GM18870 (cell line): ENCODE measurements around the gene NOTCH2NLA.
"Not testable (repeated sequence)": the region's sequence is repeated elsewhere in the genome, so short reads cannot be mapped to it uniquely, and the experiment has no call there.

Experiments
- ATAC-seq: cut with Tn5 transposase; IDR thresholded peaks from one replicate; pipeline ENCODE4 v1.9.1; 2021; ENCODE audit warnings: moderate library complexity; ENCODE audit not compliant: unreplicated experiment

NOTCH2NLA gene

DNA sequence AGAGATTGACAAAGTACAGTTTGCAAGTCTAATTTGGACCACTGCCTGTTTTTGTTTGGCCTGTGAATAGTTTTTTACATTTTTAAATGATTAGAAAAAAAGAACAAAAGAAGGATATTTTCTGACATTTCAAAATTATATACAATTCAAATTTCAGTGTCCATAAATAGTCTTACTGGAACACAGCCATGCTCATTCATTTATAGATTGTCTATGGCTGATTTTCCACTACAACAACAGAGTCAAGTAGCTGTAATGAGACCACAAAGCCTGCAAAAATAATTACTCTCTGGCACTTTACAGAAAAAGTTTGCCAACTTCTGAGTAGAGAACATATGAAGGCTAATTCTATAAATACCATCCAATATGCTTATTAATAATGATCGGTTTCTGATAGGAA lies 61.1 kb downstream of the NOTCH2NLA start:
- ATAC-seq = not testable (repeated sequence)

DNA sequence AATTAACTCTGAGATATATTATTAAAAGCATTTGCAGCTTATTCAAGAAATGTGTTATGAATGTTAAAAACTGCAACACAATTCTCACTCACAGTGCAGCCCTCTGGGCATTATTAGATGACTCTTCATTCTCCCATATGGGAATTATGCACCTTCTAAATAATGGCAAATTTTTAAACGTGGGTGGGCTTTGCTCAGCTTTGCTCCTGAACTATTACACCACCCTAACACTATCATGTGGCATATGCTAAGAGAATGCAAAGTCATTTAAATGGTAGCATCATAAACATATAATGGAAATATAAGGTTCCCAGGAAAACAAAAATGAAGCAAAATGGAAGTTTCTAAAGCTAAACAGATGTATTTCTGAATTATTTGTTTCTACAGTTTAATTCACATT lies 61.5 kb downstream of the NOTCH2NLA start:
- not testable (repeated sequence) for ATAC-seq

DNA sequence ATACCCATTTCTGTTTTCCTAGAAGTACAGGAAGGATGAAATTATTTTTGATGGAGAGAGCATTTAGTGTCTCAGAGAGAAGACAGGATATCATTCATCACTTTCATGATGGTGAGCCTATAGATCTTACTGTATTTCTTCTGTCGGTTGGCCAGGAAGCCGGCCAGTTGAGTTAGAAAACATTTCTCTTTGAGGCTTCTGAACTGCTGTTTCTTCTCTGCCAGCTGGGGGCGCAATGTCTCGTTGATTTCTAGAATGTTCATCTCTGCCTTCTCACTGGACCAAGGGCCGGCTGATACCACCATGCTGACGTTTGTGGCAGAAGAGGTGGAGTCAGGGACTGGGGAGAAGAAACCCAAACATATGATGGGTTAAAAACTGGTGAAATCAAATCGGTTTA lies 84.4 kb downstream of the NOTCH2NLA start, which contains the start of gene NBPF10:
NBPF10 (minus strand) TSS at position 340 of the 400 bp plus-strand sequence; CDS start at position 305, 35 bp downstream.
- ATAC-seq = not testable (repeated sequence)
